Kidney (tissue), 14 donors: ENCODE results near the gene LHPP. TPM values are rescaled to one million over a fixed set of nuclear protein-coding genes. Genes with fewer than 3 reads are reported as not detected.

Experiments
- DNase-seq, 5 donors: peaks; one replicate each; pipeline ENCODE4 v3.0.0-alpha.2; 2013 to 2020
- FAIRE-seq: peaks from 2 replicates; lab custom pipeline; 2012; peaks lifted over from hg19 to GRCh38; lab: Jason Lieb, UNC
- H3K27ac ChIP-seq, 2 donors: one replicate each; pipeline ENCODE4 v1.7.0; 2013; ENCODE audit warnings: low read depth in 2 of 2, low read length in 2 of 2, inconsistent platforms in 1 of 2
- H3K27me3 ChIP-seq: one replicate; pipeline ENCODE4 v1.7.1; 2013; ENCODE audit warnings: low read length, inconsistent platforms; ENCODE audit not compliant: control insufficient read depth, insufficient read depth
- H3K36me3 ChIP-seq, 3 donors: one replicate each; pipeline versions ENCODE4 v1.7.0 to v1.7.1; 2013; ENCODE audit warnings: low read length in 3 of 3, control low read depth in 1 of 3, inconsistent platforms in 1 of 3; ENCODE audit not compliant: insufficient read depth in 3 of 3, control insufficient read depth in 2 of 3
- H3K4me1 ChIP-seq, 3 donors: one replicate each; pipeline versions ENCODE4 v1.7.0 to v1.7.1; 2013; ENCODE audit warnings: low read length in 3 of 3, inconsistent platforms in 1 of 3, low read depth in 1 of 3; ENCODE audit not compliant: control insufficient read depth in 2 of 3, insufficient read depth in 2 of 3
- H3K4me3 ChIP-seq, 3 donors: one replicate each; pipeline versions ENCODE4 v1.7.0 to v1.8.1; 2013; ENCODE audit warnings: low read length in 3 of 3, control low read depth in 1 of 3, inconsistent platforms in 1 of 3
- H3K9ac ChIP-seq, 3 donors: one replicate each; pipeline versions ENCODE4 v1.7.0 to v1.7.1; 2013; ENCODE audit warnings: low read length in 3 of 3, control low read depth in 1 of 3, inconsistent platforms in 1 of 3
- H3K9me3 ChIP-seq, 3 donors: one replicate each; pipeline versions ENCODE4 v1.7.0 to v1.7.1; 2013; ENCODE audit warnings: low read length in 3 of 3, control low read depth in 1 of 3, inconsistent platforms in 1 of 3; ENCODE audit not compliant: control insufficient read depth in 2 of 3, insufficient read depth in 1 of 3
- intact Hi-C: fragments of 100-400 bp; cut with DNase I; formaldehyde crosslinking; loops from one replicate; pipeline ENCODE4 v1.11.1; 2022
- polyA plus RNA-seq: library from polyadenylated mRNA; stranded (reverse); fragments of 350-450 nt; fragmentation: Illumina TruSeq; extraction: RNeasy Lipid Tissue Mini Kit (QIAGEN cat#74804); gene quantifications from one replicate; pipeline ENCODE4 v1.2.3, GENCODE V29; 2014; ENCODE audit warnings: low read depth, low replicate concordance; ENCODE audit not compliant: insufficient read depth
- total RNA-seq: library from RNA; stranded (reverse); fragmentation: NEBNext Ultra II Directional; extraction: Animal tissue kit (Norgen Biotek cat#: 25700); gene quantifications from one replicate; pipeline ENCODE4 v1.2.1, GENCODE V29; 2021
- TF ChIP-seq, protein P1 (sequence below): IDR thresholded peaks from 3 replicates; pipeline ENCODE4 v1.5.1; 2012; ENCODE audit warnings: mild to moderate bottlenecking, moderate library complexity, borderline replicate concordance; ENCODE audit not compliant: insufficient read depth; ENCODE audit errors: extremely low read depth
- donor health status: control.
- donor health status: control.
- donor health status: control.
- donor health status: control.
- donor health status: control.
- donor health status: DM: yes; HTN: yes; CAD: no.
- donor health status: Normal renal cell carcinoma (clear cell type).

The LHPP gene
- total and polyA plus RNA-seq, 2 donors from 2014 or later = 16.6 to 52.5 TPM

DNA sequence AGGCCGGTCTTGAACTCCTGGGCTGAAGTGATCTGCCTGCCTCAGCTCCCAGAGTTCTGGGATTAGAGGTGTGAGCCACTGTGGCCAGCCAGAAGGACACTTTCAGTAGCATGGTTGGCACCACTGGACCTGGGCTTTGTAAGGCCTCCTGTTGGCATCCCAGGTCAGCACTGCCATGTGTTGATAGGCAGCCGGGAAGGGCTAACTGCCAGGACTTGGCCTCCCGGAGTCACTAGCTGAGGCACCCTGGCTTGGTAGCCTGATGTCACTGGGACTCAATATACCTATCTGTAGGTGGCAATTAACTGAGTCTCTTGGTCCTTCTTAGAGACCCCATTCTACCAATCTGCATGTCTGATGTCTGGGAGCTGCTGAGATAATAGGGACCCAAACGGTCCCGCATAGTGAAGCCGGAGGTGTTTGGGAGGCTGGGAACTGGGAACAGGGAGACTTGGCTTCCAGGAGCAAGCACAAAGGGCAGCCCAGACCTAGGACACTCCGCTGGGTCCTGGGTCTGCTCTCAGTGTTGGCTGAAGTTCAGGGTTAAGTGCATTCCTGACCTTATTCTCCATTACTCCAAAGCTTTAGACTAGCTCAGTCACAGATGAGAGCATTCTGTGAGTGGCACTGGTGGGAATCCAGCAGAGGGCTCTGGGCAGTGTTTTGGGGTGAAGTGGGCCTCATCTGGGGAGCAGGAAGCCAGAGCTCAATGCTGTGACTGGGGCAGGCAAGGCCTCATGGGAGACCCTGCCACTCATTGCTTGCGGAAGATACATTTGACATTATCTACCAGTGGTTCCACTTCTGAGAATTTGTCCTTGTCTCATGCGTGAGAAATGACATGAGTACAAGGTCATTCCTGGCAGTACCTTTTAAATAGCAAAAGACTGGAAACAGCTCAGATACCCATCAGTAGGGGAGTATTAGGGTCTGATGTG, 2.7 kb downstream of the LHPP start:
- no peak overlapping the region for H3K9ac ChIP-seq
- TF ChIP-seq, protein P1, sequence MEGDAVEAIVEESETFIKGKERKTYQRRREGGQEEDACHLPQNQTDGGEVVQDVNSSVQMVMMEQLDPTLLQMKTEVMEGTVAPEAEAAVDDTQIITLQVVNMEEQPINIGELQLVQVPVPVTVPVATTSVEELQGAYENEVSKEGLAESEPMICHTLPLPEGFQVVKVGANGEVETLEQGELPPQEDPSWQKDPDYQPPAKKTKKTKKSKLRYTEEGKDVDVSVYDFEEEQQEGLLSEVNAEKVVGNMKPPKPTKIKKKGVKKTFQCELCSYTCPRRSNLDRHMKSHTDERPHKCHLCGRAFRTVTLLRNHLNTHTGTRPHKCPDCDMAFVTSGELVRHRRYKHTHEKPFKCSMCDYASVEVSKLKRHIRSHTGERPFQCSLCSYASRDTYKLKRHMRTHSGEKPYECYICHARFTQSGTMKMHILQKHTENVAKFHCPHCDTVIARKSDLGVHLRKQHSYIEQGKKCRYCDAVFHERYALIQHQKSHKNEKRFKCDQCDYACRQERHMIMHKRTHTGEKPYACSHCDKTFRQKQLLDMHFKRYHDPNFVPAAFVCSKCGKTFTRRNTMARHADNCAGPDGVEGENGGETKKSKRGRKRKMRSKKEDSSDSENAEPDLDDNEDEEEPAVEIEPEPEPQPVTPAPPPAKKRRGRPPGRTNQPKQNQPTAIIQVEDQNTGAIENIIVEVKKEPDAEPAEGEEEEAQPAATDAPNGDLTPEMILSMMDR = no peak
- FAIRE-seq (no peak), DNase-seq (peak in 1 of 5 donors; percentile 58)
- no peaks in the 10 kb centered on the region for H3K9me3 ChIP-seq
- H3K27ac ChIP-seq = peak overlapping the region in 1 of 2 donors; percentile 52
- H3K36me3 ChIP-seq = no peaks in the 10 kb centered on the region
- intact Hi-C loops = no loop called here
- H3K4me3 ChIP-seq = no peak overlapping the region
- no peaks in the 10 kb centered on the region for H3K27me3 ChIP-seq
- H3K4me1 ChIP-seq = peaks cover 0 to 12% (median 0%) of the 10 kb centered on the region in 3 donors

DNA sequence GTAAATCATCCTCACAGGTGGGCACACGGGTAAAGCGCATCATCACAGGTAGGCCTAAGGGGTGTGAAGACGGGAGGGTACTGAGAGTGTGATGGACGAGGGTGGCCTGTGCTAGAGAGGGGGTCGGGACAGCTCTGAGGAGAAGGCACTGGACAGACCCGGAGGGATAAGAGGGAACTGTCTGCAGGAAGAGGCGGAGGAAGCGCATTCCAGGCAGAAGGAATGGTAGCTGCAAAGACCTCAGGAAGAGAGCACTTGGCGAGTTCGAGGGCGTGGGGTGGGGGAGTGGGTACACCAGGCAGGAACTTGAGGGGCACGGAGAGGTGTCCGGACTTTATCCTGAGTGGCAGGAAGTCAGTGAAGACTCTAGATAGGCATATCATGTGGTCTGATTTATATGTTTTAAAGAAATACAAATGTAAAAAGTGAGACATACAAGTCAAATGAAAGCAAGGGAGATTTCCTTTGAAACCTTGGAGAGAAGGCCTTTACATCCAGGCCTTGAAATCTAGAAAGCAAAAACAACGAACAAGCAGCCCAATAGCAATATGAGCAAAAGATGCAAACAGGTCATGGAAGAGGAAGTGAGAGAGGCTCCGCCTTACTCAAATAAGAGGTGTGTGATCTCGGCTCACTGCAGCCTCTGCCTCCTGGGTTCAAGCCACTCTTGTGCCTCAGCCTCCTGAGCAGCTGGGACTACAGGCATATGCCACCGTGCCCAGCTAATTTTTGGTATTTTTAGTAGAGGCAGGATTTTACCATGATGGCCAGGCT, 3.6 kb downstream of the LHPP start:
- DNase-seq = no peak
- no peaks in the 10 kb centered on the region for H3K27me3 ChIP-seq
- peaks cover 0 to 12% (median 0%) of the 10 kb centered on the region in 3 donors for H3K4me1 ChIP-seq
- H3K27ac ChIP-seq = no peak overlapping the region
- no peak for FAIRE-seq
- TF ChIP-seq, protein P1 = no peak
- no peaks in the 10 kb centered on the region for H3K36me3 ChIP-seq
- no peak overlapping the region for H3K4me3 ChIP-seq
- intact Hi-C loops = no loop called here
- H3K9ac ChIP-seq = no peak overlapping the region
- no peaks in the 10 kb centered on the region for H3K9me3 ChIP-seq

DNA sequence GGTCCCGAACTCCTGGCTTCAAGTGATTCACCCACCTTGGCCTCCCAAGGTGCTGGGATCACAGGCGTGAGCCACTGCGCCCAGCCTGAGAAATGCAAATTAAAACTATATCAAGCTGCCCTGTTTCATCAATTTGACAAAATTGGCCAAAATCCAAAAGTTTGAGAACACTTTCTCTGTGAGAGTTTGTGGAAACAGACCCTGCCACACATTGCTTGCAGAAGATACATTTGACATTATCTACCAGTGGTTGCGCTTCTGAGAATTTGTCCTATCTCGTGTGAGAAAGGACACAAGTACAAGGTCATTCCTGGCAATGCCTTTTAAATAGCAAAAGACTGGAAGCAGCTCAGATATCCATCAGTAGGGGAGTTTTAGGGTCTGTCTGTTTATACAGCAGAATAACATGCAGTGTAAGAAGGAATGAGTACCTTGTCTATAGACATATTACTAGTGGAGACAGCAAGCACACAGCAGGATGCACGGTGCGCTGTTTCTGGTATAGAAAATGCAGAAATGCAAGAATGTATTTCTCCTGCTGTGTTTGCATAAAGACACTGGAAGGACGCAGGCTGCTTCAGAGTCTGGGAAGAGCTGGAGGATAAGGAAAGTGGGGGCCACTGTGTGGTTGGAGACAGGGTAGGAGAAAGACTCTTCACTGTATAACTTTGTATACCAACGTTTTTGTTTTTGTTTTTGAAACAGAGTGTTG, 4.3 kb downstream of the LHPP start:
- Histone ChIP-seq H3K9me3 (no peaks in the 10 kb centered on the region), H3K4me3 (no peak overlapping the region), H3K27me3 (no peaks in the 10 kb centered on the region), H3K36me3 (no peaks in the 10 kb centered on the region), H3K9ac (no peak overlapping the region), H3K4me1 (peaks cover 0 to 12% (median 0%) of the 10 kb centered on the region in 3 donors), H3K27ac (no peak overlapping the region)
- DNase-seq = no peak
- intact Hi-C loops = no loop called here
- FAIRE-seq = no peak
- TF ChIP-seq, protein P1 = no peak
